Astrocyte (in vitro differentiated cells and primary cell): Measurements from ENCODE around the gene TTC7B. TPM values are rescaled to one million over a fixed set of nuclear protein-coding genes. Genes with fewer than 3 reads are reported as not detected.

Experiments
- DNase-seq: peaks from one replicate; pipeline ENCODE4 v3.0.0-alpha.2; 2010; ENCODE audit warnings: low read depth
- FAIRE-seq: peaks from 2 replicates; lab custom pipeline; 2011; peaks lifted over from hg19 to GRCh38; lab: Jason Lieb, UNC
- H2AFZ ChIP-seq: 2 replicates; pipeline ENCODE4 v1.6.0; 2012; ENCODE audit warnings: low read depth, low read length, inconsistent platforms
- H3K27ac ChIP-seq: 2 replicates; pipeline ENCODE4 v1.5.1; 2011; ENCODE audit warnings: low read depth, low read length, inconsistent platforms
- H3K27me3 ChIP-seq: 2 replicates; pipeline ENCODE4 v1.6.0; 2011; ENCODE audit warnings: low read length, inconsistent platforms; ENCODE audit not compliant: insufficient read depth
- H3K36me3 ChIP-seq: 2 replicates; pipeline ENCODE4 v1.5.1; 2011; ENCODE audit warnings: low read length, inconsistent platforms; ENCODE audit not compliant: insufficient read depth
- H3K4me1 ChIP-seq: 2 replicates; pipeline ENCODE4 v1.5.1; 2011; ENCODE audit warnings: low read length, inconsistent platforms; ENCODE audit not compliant: insufficient read depth
- H3K4me2 ChIP-seq: 2 replicates; pipeline ENCODE4 v1.6.0; 2012; ENCODE audit warnings: low read length, inconsistent platforms
- H3K4me3 ChIP-seq: 2 replicates; pipeline ENCODE4 v1.5.1; 2011; ENCODE audit warnings: low read depth, mild to moderate bottlenecking, low read length, inconsistent platforms; ENCODE audit not compliant: insufficient read depth
- H3K79me2 ChIP-seq: 2 replicates; pipeline ENCODE4 v1.6.0; 2012; ENCODE audit warnings: mild to moderate bottlenecking, low read length, inconsistent platforms; ENCODE audit not compliant: insufficient read depth
- H3K9ac ChIP-seq: 2 replicates; pipeline ENCODE4 v1.6.0; 2012; ENCODE audit warnings: mild to moderate bottlenecking, low read length, inconsistent platforms
- H3K9me3 ChIP-seq: 2 replicates; pipeline ENCODE4 v1.5.1; 2012; ENCODE audit warnings: low read depth, mild to moderate bottlenecking, low read length, inconsistent platforms; ENCODE audit not compliant: insufficient read depth
- H4K20me1 ChIP-seq: 2 replicates; pipeline ENCODE4 v1.6.0; 2012; ENCODE audit warnings: low read length, inconsistent platforms; ENCODE audit not compliant: insufficient read depth
- H3K27ac Mint-ChIP-seq: one replicate; pipeline ENCODE4 v1.8.0; 2021; ENCODE audit warnings: mild to moderate bottlenecking, mixed read lengths; ENCODE audit not compliant: unreplicated experiment
- H3K27me3 Mint-ChIP-seq: one replicate; pipeline ENCODE4 v1.8.0; 2021; ENCODE audit warnings: low read depth, mixed read lengths; ENCODE audit not compliant: unreplicated experiment
- H3K36me3 Mint-ChIP-seq: one replicate; pipeline ENCODE4 v1.8.0; 2021; ENCODE audit warnings: low read depth, mixed read lengths; ENCODE audit not compliant: unreplicated experiment
- H3K4me1 Mint-ChIP-seq: one replicate; pipeline ENCODE4 v1.8.0; 2021; ENCODE audit warnings: low read depth, mixed read lengths; ENCODE audit not compliant: unreplicated experiment
- H3K4me3 Mint-ChIP-seq: one replicate; pipeline ENCODE4 v1.8.0; 2021; ENCODE audit warnings: mild to moderate bottlenecking, moderate library complexity, mixed read lengths; ENCODE audit not compliant: unreplicated experiment
- H3K9me3 Mint-ChIP-seq: one replicate; pipeline ENCODE4 v1.8.0; 2021; ENCODE audit warnings: mild to moderate bottlenecking, mixed read lengths; ENCODE audit not compliant: unreplicated experiment
- CTCF ChIP-seq: IDR thresholded peaks from 2 replicates; pipeline ENCODE4 v1.5.1; 2011; ENCODE audit warnings: low read depth, mild to moderate bottlenecking, inconsistent platforms, low read length, moderate library complexity; ENCODE audit not compliant: insufficient read depth
- EZH2 ChIP-seq: IDR thresholded peaks from 2 replicates; pipeline ENCODE4 v1.6.1; 2012; ENCODE audit warnings: mild to moderate bottlenecking, low read length, inconsistent platforms; ENCODE audit not compliant: insufficient read depth
- total RNA-seq: library from RNA; stranded (reverse); gene quantifications from 2 replicates; pipeline ENCODE4 v1.2.1, GENCODE V29; 2021

The TTC7B gene
- total RNA-seq, 1 donor from 2014 or later: 42.1 TPM

- DNase-seq (no peak), FAIRE-seq (no peak)
- no peaks in the 10 kb centered on the region for H3K27me3 ChIP-seq
- H3K4me1 ChIP-seq: no peaks in the 10 kb centered on the region
- no peaks in the 10 kb centered on the region for H4K20me1 ChIP-seq
- TF ChIP-seq EZH2 (no peak), CTCF (no peak)
- no peak overlapping the region for H3K27ac Mint-ChIP-seq
- no peak overlapping the region for H3K9ac ChIP-seq
- no peak overlapping the region for H3K4me2 ChIP-seq
- H3K4me3 Mint-ChIP-seq: no peak overlapping the region
- no peaks in the 10 kb centered on the region for H3K4me1 Mint-ChIP-seq
- H3K36me3 ChIP-seq: no peaks in the 10 kb centered on the region
- H3K36me3 Mint-ChIP-seq: peaks cover 2% of the 10 kb centered on the region
- H3K27me3 Mint-ChIP-seq: no peaks in the 10 kb centered on the region
- no peaks in the 10 kb centered on the region for H3K9me3 Mint-ChIP-seq
- H3K4me3 ChIP-seq: no peak overlapping the region
- H3K27ac ChIP-seq: no peak overlapping the region
- H3K79me2 ChIP-seq: no peaks in the 10 kb centered on the region
- no peak overlapping the region for H2AFZ ChIP-seq
- no peaks in the 10 kb centered on the region for H3K9me3 ChIP-seq
Observed at GRCh38 chr14:90592655-90593054, 223.6 kb downstream of the TTC7B start.

DNA sequence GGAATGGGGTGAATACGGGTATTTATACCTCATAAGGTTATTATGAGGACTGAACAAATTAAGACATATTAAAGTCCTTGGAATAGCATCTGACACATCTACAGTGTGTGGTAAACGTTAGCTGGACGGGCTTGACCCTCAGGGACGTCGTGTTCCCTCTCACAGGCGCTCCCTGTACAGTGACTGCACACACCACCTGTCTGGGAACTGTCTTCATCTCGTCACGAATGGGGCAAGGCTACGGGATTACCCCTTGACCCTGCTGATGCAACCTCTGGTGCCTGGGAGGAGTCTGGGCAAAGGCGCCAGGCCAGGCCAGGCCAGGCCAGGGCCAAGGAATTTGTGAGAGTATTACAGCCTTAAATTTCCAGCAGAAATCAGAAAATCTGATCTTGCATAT, 228.3 kb downstream of the TTC7B start:
- TF ChIP-seq CTCF (no peak), EZH2 (no peak)
- Mint-ChIP-seq H3K9me3 (peaks cover 4% of the 10 kb centered on the region), H3K4me1 (no peaks in the 10 kb centered on the region), H3K36me3 (peaks cover 13% of the 10 kb centered on the region), H3K4me3 (no peak overlapping the region), H3K27me3 (peaks cover 18% of the 10 kb centered on the region), H3K27ac (no peak overlapping the region)
- no peaks in the 10 kb centered on the region for H3K36me3 ChIP-seq
- no peaks in the 10 kb centered on the region for H4K20me1 ChIP-seq
- DNase-seq: no peak
- no peak overlapping the region for H2AFZ ChIP-seq
- H3K27ac ChIP-seq: no peak overlapping the region
- H3K4me2 ChIP-seq: no peak overlapping the region
- FAIRE-seq: no peak
- no peaks in the 10 kb centered on the region for H3K9me3 ChIP-seq
- no peak overlapping the region for H3K4me3 ChIP-seq
- no peak overlapping the region for H3K9ac ChIP-seq
- no peaks in the 10 kb centered on the region for H3K79me2 ChIP-seq
- H3K4me1 ChIP-seq: no peaks in the 10 kb centered on the region
- H3K27me3 ChIP-seq: no peaks in the 10 kb centered on the region

DNA sequence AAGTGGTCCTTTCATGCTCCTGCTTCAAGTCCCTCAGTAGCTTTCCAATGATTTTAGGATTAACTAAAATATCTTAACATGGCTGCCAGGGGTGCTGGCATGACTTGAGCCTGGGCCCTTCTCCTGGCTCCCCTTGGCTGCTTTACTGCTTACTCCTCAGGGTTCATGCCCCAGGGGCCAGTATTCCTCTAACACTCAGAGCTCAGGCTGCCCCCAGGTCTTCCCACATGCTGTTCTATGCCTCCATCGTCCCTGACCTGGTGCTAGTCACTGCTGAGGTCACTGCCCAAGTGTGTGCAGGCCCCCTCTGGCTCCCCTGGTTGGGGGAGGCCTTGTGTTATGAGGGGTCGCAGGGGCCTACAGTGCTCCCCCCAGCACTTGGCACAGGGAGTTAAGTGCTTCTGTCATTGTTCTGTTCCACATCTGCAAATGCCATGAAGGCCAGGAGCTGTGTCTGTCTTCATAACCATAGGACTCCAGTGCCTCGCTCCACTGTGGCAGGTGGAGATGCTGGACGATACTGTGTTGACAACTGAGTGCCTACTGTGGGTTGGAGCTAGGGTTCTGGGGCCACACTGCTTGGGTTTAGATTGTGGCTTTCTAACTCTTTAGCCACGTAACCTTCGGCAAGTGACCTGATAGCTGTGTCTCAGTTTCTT, 228.8 kb downstream of the TTC7B start:
- Mint-ChIP-seq H3K4me3 (no peak overlapping the region), H3K4me1 (no peaks in the 10 kb centered on the region), H3K36me3 (peaks cover 13% of the 10 kb centered on the region), H3K27ac (no peak overlapping the region), H3K9me3 (peaks cover 4% of the 10 kb centered on the region), H3K27me3 (peaks cover 18% of the 10 kb centered on the region)
- Histone ChIP-seq H3K36me3 (no peaks in the 10 kb centered on the region), H3K27ac (no peak overlapping the region), H3K27me3 (no peaks in the 10 kb centered on the region), H3K9ac (no peak overlapping the region), H2AFZ (no peak overlapping the region), H3K4me3 (no peak overlapping the region), H3K4me2 (no peak overlapping the region), H3K79me2 (no peaks in the 10 kb centered on the region), H4K20me1 (no peaks in the 10 kb centered on the region), H3K9me3 (no peaks in the 10 kb centered on the region), H3K4me1 (no peaks in the 10 kb centered on the region)
- TF ChIP-seq EZH2: no peak
- TF ChIP-seq CTCF: no peak
- DNase-seq: no peak
- no peak for FAIRE-seq
